HG03139 (cell line): ENCODE measurements around the gene EID2.

Source experiments
- ATAC-seq: cut with Tn5 transposase; IDR thresholded peaks from one replicate; pipeline ENCODE4 v1.9.1; 2021; ENCODE audit not compliant: unreplicated experiment

Gene EID2, protein sequence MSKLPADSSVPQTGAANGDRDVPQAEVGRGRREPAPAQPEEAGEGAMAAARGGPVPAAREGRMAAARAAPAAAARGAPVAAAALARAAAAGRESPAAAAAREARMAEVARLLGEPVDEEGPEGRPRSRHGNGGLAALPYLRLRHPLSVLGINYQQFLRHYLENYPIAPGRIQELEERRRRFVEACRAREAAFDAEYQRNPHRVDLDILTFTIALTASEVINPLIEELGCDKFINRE

DNA sequence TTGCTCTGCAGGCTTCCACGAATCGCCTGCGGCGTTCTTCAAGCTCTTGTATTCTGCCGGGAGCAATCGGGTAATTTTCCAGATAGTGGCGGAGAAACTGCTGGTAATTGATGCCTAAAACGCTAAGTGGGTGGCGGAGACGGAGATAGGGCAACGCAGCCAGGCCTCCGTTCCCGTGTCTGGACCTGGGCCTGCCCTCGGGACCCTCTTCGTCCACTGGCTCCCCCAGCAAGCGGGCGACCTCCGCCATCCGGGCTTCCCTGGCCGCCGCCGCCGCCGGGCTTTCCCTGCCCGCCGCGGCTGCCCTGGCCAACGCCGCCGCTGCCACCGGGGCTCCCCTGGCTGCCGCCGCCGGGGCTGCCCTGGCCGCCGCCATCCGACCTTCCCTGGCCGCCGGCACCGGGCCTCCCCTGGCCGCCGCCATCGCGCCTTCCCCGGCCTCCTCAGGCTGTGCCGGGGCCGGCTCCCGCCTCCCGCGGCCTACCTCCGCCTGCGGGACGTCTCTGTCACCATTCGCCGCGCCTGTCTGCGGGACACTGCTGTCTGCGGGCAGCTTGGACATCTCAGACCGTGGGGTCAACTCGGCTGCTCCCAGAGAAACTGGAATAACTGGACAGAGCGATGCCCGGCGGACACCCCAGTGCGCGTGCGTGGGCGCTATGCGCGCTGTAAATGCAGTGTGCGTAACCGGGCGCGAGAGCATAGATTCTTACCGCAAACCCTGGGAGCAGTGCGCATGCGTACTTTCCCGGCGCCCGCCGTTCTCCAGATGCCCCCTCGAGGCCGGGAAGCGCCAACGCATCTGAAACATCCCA lies at the start of gene EID2:
Gene EID2, minus strand, starts transcription at position 644 of the 815 bp plus-strand sequence. Its CDS starts 82 bp downstream, at position 562.
- ATAC-seq = peak; percentile 86

DNA sequence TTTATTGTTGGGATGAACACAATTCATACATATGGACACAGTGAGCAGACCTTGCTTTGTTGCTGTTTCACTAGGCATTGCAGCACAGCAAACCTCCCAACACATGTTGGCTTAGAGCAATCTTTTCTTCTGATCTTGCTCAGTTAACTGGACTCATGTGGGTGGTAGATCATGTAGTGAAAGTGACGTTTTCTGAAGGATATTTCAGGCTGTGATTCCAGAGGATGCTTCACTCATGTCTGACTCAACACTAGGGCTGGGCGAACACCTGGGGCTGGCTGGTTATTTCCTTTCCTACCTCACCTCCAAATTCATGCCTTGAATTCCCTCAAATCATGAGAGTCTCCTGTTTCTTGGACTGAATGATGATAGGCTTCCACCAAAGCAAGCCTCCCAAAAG lies 48.1 kb upstream of the EID2 start:
- no peak for ATAC-seq

- no peak for ATAC-seq
Measured at GRCh38 chr19:39587496-39587895, 47.5 kb upstream of the EID2 start.

DNA sequence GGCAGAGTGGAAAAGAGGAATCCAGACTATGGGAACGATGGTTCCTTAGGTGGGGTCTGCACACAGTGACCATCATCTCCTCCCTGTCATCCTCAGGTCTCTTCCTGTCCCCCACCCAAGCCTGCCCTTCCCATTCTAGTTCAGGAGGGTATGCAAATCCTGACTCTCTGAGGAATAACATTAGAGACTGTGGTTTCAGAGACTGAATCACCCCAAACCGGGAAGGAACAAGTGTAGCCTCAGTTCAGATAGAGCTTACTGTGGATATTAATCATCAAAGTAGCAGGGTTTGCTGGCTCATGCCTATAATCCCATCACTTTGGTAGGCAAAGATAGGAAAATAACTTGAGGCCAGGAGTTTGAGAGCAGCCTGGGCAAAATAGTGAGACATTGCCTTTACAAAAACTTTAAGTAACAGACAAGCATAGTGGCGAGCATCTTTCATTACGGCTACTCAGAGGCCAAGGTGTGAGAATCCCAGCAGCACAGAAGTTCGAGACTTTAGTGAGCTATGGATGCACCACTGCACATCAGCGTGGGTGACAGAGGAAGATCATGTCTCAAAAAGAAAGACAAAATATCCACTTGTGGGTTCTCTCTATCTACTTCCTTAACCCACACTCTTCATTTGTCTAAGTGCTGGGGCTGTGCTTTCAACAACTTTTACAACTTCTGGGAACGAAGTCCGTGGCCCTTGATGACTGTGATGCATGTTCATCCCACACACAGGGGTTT lies 43.1 kb upstream of the EID2 start:
- no peak for ATAC-seq

- ATAC-seq = no peak
Measured at GRCh38 chr19:39582442-39582841, 42.5 kb upstream of the EID2 start.

GRCh38 chr19:39568604-39569003 lies 28.6 kb upstream of the EID2 start:
- ATAC-seq = no peak

DNA sequence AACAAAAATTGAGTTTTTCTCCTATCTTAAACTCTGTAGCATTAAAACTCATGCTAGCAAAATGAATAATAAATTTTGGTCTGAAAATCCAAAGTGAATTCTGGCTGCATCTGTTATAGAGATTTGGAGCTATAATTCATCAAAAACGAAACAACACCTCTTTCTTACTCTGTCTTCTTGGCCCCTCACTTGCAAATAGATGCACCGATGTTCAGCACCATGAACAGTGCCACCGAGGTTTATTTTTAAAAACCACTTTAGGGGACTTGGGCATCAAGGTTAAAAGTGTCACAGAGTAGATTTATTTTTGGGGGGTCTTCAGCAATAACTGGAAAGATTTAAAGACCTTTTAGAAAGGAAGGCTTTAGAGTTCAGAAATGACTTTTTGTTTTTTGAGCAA lies 26.1 kb upstream of the EID2 start:
- ATAC-seq = no peak

DNA sequence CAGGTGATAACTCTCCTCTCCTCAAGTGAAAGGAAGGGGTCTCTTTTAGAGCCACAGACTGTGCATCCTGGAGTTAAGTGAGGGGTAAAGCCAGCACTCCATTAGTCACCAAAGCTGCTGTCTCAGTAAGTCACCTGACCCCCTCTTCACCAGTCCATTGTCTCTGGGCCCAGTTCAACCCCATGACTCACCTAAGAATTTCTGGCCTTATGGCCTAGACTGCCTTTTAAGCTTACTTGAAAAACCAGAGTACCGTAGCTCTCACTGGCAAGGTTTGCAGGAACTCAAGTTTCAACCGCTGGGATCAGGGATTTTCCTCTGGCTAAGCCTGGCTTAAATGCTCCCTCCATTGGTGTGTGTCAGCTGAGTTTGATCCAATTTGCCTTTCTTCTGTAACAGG lies 23.4 kb upstream of the EID2 start:
- ATAC-seq = no peak

GRCh38 chr19:39558624-39559117 lies 18.7 kb upstream of the EID2 start:
- no peak for ATAC-seq

GRCh38 chr19:39557811-39558623 lies 18.1 kb upstream of the EID2 start:
- no peak for ATAC-seq

- ATAC-seq = no peak
Measured at GRCh38 chr19:39555883-39556282, 15.9 kb upstream of the EID2 start.

DNA sequence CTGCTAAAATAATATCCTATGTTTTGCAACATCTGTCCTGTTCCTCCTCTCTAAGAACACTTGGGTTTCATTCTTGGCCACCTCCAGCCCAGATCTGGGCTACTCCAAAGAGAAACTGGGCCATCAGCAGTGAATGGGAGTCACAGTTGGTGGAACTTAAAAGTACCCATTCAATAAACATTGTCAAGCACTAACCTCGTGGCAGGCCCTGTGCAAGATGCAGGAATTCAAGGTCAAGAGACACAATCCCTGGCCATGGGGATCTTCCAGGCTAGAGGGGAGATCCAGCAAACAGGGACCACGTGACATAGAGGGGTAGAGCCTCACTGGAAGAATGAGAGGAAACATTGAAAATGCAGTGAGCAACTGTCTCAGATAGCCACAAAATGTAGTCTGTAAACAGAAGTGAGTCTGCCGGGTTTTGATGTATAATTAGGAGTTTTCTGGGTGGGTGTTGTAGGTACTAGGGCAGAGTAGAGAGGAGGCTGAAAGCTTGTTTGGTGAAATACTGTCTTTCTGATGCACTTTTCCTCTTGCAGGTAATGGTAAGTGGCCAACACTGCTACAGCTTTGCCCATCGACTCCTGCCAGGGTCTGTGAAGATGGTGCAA lies 14.8 kb upstream of the EID2 start:
- no peak for ATAC-seq

DNA sequence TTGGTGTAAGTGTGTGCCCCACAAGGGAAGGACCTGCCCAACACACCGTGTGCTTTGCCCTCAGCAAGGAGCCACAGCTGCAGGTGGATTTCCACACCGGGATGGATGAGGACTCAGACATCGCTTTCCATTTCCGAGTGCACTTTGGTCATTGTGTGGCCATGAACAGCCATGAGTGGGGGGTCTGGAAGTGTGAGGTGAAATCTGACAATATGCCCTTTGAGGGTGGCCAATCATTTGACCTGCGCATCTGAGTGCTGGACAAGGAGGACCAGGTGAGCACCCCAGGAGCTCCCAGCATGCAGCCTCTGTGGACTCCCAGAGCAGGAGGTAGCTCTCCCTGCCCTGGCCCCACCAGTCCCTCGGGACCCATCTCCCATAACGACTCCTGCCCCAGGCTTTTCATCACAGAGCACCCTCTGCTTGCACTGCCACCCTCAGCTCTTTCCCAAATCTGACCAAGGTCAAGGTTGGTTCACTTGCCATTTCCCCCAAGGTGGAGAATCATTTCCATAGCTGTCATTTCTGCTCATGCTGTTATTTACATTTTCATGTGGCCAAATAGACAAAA lies 13.2 kb upstream of the EID2 start:
- ATAC-seq = no peak

- ATAC-seq = no peak
Measured at GRCh38 chr19:39550197-39550596, 10.2 kb upstream of the EID2 start.

DNA sequence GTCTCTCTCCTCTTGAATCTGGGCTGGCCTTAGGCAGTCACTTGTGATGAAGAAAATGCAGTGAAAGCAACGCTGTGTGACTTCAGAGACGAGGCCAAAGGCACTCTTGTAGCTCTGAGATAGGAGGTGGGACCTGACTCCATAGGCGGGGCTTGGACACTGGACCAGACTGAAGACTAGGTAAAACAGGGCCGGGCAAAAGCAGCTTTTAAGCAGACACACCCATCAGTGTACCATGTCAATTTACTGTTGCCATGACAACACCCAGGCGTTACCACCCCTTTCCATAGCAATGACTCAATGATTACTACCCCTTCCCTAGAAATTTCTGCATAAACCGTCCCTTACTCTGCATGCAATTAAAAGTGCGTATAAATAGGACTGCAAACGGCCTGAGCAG lies 6.6 kb upstream of the EID2 start:
- no peak for ATAC-seq

GRCh38 chr19:39544911-39545310 lies 5.0 kb upstream of the EID2 start:
- no peak for ATAC-seq

- no peak for ATAC-seq
Measured at GRCh38 chr19:39544226-39544903, 4.4 kb upstream of the EID2 start.

GRCh38 chr19:39543477-39543857 lies 3.5 kb upstream of the EID2 start:
- ATAC-seq = no peak

- ATAC-seq = no peak
Measured at GRCh38 chr19:39542206-39542605, 2.2 kb upstream of the EID2 start.

GRCh38 chr19:39540333-39540673 lies 342 bp upstream of the EID2 start:
- ATAC-seq = no peak
